Activated CD8-positive, alpha-beta memory T cell treated with anti-CD3 and anti-CD28 coated beads for 36 hours (primary cell): ENCODE data around the gene SLC24A3. TPM values are rescaled to one million over a fixed set of nuclear protein-coding genes. Genes with fewer than 3 reads are reported as not detected.

Experiments
- CTCF ChIA-PET: fragments of 350-600 bp; sonication (Branson Sonifier 250); formaldehyde crosslinking; loops from one replicate; lab custom pipeline; 2021; ENCODE audit warnings: antibody characterized with exemption; lab: Charles Lee
- POLR2A ChIA-PET: fragments of 350-600 bp; sonication (Branson Sonifier 250); formaldehyde crosslinking; loops from one replicate; lab custom pipeline; 2021; ENCODE audit warnings: antibody characterized with exemption; lab: Charles Lee
- total RNA-seq, 2 experiments: library from RNA; stranded (reverse); gene quantifications; one replicate each; pipeline ENCODE4 v1.2.3, GENCODE V29; 2021

Gene SLC24A3
- total RNA-seq, 2 experiments from 2014 or later, result not detected

- ChIA-PET CTCF (no interaction called here), POLR2A (no interaction called here)
Measured at GRCh38 chr20:19401096-19401495, 188.7 kb downstream of the SLC24A3 start.

GRCh38 chr20:19403549-19403948 lies 191.1 kb downstream of the SLC24A3 start:
- POLR2A ChIA-PET, result no interaction called here

GRCh38 chr20:19404826-19405225 lies 192.4 kb downstream of the SLC24A3 start:
- ChIA-PET POLR2A (no interaction called here), CTCF (no interaction called here)

More at GRCh38 chr20:19403549-19403948, 191.1 kb downstream of the SLC24A3 start:
- CTCF ChIA-PET, result no interaction called here

GRCh38 chr20:19405958-19406357 lies 193.5 kb downstream of the SLC24A3 start:
- CTCF ChIA-PET, result no interaction called here

GRCh38 chr20:19406381-19406780 lies 193.9 kb downstream of the SLC24A3 start:
- CTCF ChIA-PET, result no interaction called here

More at GRCh38 chr20:19405958-19406357, 193.5 kb downstream of the SLC24A3 start:
- POLR2A ChIA-PET, result no interaction called here

GRCh38 chr20:19407196-19407595 lies 194.8 kb downstream of the SLC24A3 start:
- POLR2A ChIA-PET, result no interaction called here
- CTCF ChIA-PET, result no interaction called here

More at GRCh38 chr20:19406381-19406780, 193.9 kb downstream of the SLC24A3 start:
- POLR2A ChIA-PET, result no interaction called here

GRCh38 chr20:19407736-19408135 lies 195.3 kb downstream of the SLC24A3 start:
- ChIA-PET POLR2A (no interaction called here), CTCF (no interaction called here)

GRCh38 chr20:19408971-19409370 lies 196.5 kb downstream of the SLC24A3 start:
- CTCF ChIA-PET, result no interaction called here
- POLR2A ChIA-PET, result no interaction called here

GRCh38 chr20:19411811-19412210 lies 199.4 kb downstream of the SLC24A3 start:
- ChIA-PET CTCF (no interaction called here), POLR2A (no interaction called here)

GRCh38 chr20:19412254-19412653 lies 199.8 kb downstream of the SLC24A3 start:
- POLR2A ChIA-PET, result no interaction called here

GRCh38 chr20:19414600-19414999 lies 202.2 kb downstream of the SLC24A3 start:
- POLR2A ChIA-PET, result no interaction called here
- CTCF ChIA-PET, result no interaction called here

More at GRCh38 chr20:19412254-19412653, 199.8 kb downstream of the SLC24A3 start:
- CTCF ChIA-PET, result no interaction called here

GRCh38 chr20:19415786-19416185 lies 203.3 kb downstream of the SLC24A3 start:
- CTCF ChIA-PET, result interaction anchor here (0.6 kb wide), 1 partner anchor 16 kb away, joined by 3 read pairs; no protein-coding TSS in a partner anchor
- POLR2A ChIA-PET, result no interaction called here

- CTCF ChIA-PET, result no interaction called here
- POLR2A ChIA-PET, result no interaction called here
Measured at GRCh38 chr20:19416627-19417026, 204.2 kb downstream of the SLC24A3 start.

GRCh38 chr20:19419396-19419795 lies 207.0 kb downstream of the SLC24A3 start:
- ChIA-PET CTCF (no interaction called here), POLR2A (no interaction called here)

- ChIA-PET POLR2A (no interaction called here), CTCF (no interaction called here)
Measured at GRCh38 chr20:19423097-19423899, 210.9 kb downstream of the SLC24A3 start.

- ChIA-PET CTCF (no interaction called here), POLR2A (no interaction called here)
Measured at GRCh38 chr20:19423900-19424620, 211.6 kb downstream of the SLC24A3 start.

- CTCF ChIA-PET, result no interaction called here
- POLR2A ChIA-PET, result no interaction called here
Measured at GRCh38 chr20:19426356-19426755, 213.9 kb downstream of the SLC24A3 start.

- ChIA-PET CTCF (no interaction called here), POLR2A (no interaction called here)
Measured at GRCh38 chr20:19427480-19427879, 215.0 kb downstream of the SLC24A3 start.

GRCh38 chr20:19427913-19428312 lies 215.5 kb downstream of the SLC24A3 start:
- ChIA-PET POLR2A (no interaction called here), CTCF (no interaction called here)

- ChIA-PET CTCF (no interaction called here), POLR2A (no interaction called here)
Measured at GRCh38 chr20:19428324-19428723, 215.9 kb downstream of the SLC24A3 start.

GRCh38 chr20:19429538-19429937 lies 217.1 kb downstream of the SLC24A3 start:
- ChIA-PET POLR2A (no interaction called here), CTCF (no interaction called here)
